Upper lobe of right lung (tissue), 1 donor: ENCODE results near the gene EIF4A3. TPM values are rescaled to one million over a fixed set of nuclear protein-coding genes. Genes with fewer than 3 reads are reported as not detected.
"Not testable (repeated sequence)": the region's sequence is repeated elsewhere in the genome, so short reads cannot be mapped to it uniquely, and the experiment has no call there.

Source experiments
- ATAC-seq: fragments of 200-7000 bp; cut with Tn5 transposase; one replicate; pipeline ENCODE4 v1.9.1; 2020; ENCODE audit warnings: mild to moderate bottlenecking, moderate library complexity
- DNase-seq: peaks from one replicate; pipeline ENCODE4 v3.0.0-alpha.2; 2020
- H3K27ac ChIP-seq: fragments of 200-600 bp; one replicate; pipeline ENCODE4 v1.8.0; 2022
- H3K27me3 ChIP-seq: fragments of 200-600 bp; one replicate; pipeline ENCODE4 v1.8.0; 2022; ENCODE audit warnings: mild to moderate bottlenecking
- H3K36me3 ChIP-seq: fragments of 200-600 bp; one replicate; pipeline ENCODE4 v1.8.0; 2022
- H3K4me1 ChIP-seq: fragments of 200-600 bp; one replicate; pipeline ENCODE4 v1.8.0; 2022
- H3K4me3 ChIP-seq: fragments of 200-600 bp; one replicate; pipeline ENCODE4 v1.8.0; 2022; ENCODE audit warnings: mild to moderate bottlenecking
- H3K9me3 ChIP-seq: fragments of 200-600 bp; one replicate; pipeline ENCODE4 v1.8.0; 2022
- CTCF ChIP-seq: fragments of 200-600 bp; IDR thresholded peaks from one replicate; pipeline ENCODE4 v1.8.0; 2022; ENCODE audit warnings: antibody characterized with exemption
- intact Hi-C: fragments of 100-400 bp; cut with DNase I; formaldehyde crosslinking; loops from one replicate; pipeline ENCODE4 v1.11.0; 2022
- total RNA-seq: library from RNA; stranded (reverse); fragmentation: NEBNext Ultra II Directional; extraction: Animal tissue kit (Norgen Biotek cat#: 25700); gene quantifications from one replicate; pipeline ENCODE4 v1.2.1, GENCODE V29; 2021
- donor health status: DM: no; HTN: yes; CAD: no; lungs with severe emphysema.

Gene EIF4A3
- total RNA-seq, 1 donor from 2014 or later = 56.0 TPM

GRCh38 chr17:80095844-80096475 is 51.0 kb downstream of the EIF4A3 start:
- Histone ChIP-seq H3K36me3 (no peaks in the 10 kb centered on the region), H3K4me1 (peaks cover 5% of the 10 kb centered on the region), H3K27me3 (no peaks in the 10 kb centered on the region), H3K9me3 (no peaks in the 10 kb centered on the region), H3K4me3 (no peak overlapping the region), H3K27ac (no peak overlapping the region)
- no peak for TF ChIP-seq CTCF
- DNase-seq (no peak), ATAC-seq (no peak)
- intact Hi-C loops = no loop called here

GRCh38 chr17:80095038-80095843 is 51.7 kb downstream of the EIF4A3 start:
- H3K27me3 ChIP-seq = no peaks in the 10 kb centered on the region
- no peaks in the 10 kb centered on the region for H3K36me3 ChIP-seq
- no peaks in the 10 kb centered on the region for H3K9me3 ChIP-seq
- TF ChIP-seq CTCF = no peak
- H3K27ac ChIP-seq = no peak overlapping the region
- H3K4me1 ChIP-seq = no peaks in the 10 kb centered on the region
- no peak overlapping the region for H3K4me3 ChIP-seq
- no peak for DNase-seq
- intact Hi-C loops = no loop called here
- no peak for ATAC-seq

GRCh38 chr17:80092959-80093358 is 54.0 kb downstream of the EIF4A3 start:
- intact Hi-C loops = no loop called here
- Histone ChIP-seq H3K9me3 (no peaks in the 10 kb centered on the region), H3K27me3 (no peaks in the 10 kb centered on the region), H3K36me3 (no peaks in the 10 kb centered on the region), H3K4me3 (no peak overlapping the region), H3K27ac (peak overlapping the region; percentile 63), H3K4me1 (no peaks in the 10 kb centered on the region)
- peak; percentile 86 for ATAC-seq
- no peak for DNase-seq
- TF ChIP-seq CTCF = no peak

- ATAC-seq = no peak
- intact Hi-C loops = no loop called here
- TF ChIP-seq CTCF = no peak
- Histone ChIP-seq H3K9me3 (no peaks in the 10 kb centered on the region), H3K27ac (no peak overlapping the region), H3K4me3 (no peak overlapping the region), H3K27me3 (no peaks in the 10 kb centered on the region), H3K4me1 (no peaks in the 10 kb centered on the region), H3K36me3 (no peaks in the 10 kb centered on the region)
- DNase-seq = no peak
Observed at GRCh38 chr17:80091376-80091775, 55.6 kb downstream of the EIF4A3 start.

GRCh38 chr17:80090164-80090563 is 56.8 kb downstream of the EIF4A3 start:
- H3K9me3 ChIP-seq, H3K4me3 ChIP-seq, H3K36me3 ChIP-seq, ATAC-seq, intact Hi-C loops, H3K27me3 ChIP-seq, H3K27ac ChIP-seq, H3K4me1 ChIP-seq, DNase-seq: not testable (repeated sequence)

- Histone ChIP-seq H3K9me3 (no peaks in the 10 kb centered on the region), H3K4me3 (no peak overlapping the region), H3K27ac (no peak overlapping the region), H3K4me1 (no peaks in the 10 kb centered on the region), H3K27me3 (no peaks in the 10 kb centered on the region), H3K36me3 (no peaks in the 10 kb centered on the region)
- intact Hi-C loops = no loop called here
- DNase-seq = no peak
- TF ChIP-seq CTCF = no peak
- no peak for ATAC-seq
Observed at GRCh38 chr17:80089762-80090161, 57.2 kb downstream of the EIF4A3 start.
